GM18868 (cell line): ENCODE data around the gene TAF1D.
A peak's percentile ranks its signal among the peaks of the same experiment; 100 is the strongest.
"Not testable (repeated sequence)": the region's sequence is repeated elsewhere in the genome, so short reads cannot be mapped to it uniquely, and the experiment has no call there.

Experiments
- ATAC-seq: cut with Tn5 transposase; IDR thresholded peaks from one replicate; pipeline ENCODE4 v1.9.1; 2021; ENCODE audit warnings: mild to moderate bottlenecking, moderate library complexity; ENCODE audit not compliant: unreplicated experiment

The TAF1D gene

GRCh38 chr11:93751001-93751400, 9.7 kb upstream of the TAF1D start:
- ATAC-seq = no peak

DNA sequence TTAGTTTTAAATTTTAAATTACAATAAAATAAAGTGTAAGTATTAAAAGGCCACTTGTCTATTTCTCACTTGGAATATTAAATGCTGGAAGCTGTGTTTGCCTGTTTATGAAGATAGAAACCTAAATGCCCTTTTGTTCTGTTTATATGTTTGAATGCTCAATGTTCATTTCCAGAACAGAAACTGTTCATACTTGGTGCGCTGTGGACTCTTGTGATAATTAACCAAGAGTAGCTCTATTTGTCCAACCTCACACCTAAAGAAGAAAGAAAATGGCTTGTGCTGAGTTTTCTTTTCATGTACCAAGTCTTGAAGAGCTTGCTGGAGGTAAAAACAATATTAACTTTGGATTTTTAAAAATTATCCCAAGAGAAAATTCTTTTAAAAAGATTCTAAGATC, 5.8 kb upstream of the TAF1D start:
- no peak for ATAC-seq

DNA sequence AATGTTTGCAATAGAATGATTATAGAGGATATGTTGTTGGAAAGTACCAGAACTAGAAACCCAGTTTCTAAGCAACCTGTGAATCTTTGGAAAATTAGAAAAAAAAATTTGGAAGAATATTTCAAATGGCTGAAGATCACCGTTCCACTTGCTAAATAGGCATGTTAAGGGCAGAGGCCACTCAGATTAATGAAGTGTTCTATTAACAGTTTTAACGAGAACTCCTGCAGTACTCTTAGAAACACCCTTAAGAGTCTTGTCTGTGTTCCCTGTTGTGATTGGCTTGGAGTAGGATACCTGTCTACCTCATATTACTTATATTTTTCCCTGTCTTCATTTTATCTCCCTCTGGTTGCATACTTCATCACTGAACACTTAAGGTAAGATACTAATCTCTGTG, 4.8 kb upstream of the TAF1D start:
- ATAC-seq = no peak

DNA sequence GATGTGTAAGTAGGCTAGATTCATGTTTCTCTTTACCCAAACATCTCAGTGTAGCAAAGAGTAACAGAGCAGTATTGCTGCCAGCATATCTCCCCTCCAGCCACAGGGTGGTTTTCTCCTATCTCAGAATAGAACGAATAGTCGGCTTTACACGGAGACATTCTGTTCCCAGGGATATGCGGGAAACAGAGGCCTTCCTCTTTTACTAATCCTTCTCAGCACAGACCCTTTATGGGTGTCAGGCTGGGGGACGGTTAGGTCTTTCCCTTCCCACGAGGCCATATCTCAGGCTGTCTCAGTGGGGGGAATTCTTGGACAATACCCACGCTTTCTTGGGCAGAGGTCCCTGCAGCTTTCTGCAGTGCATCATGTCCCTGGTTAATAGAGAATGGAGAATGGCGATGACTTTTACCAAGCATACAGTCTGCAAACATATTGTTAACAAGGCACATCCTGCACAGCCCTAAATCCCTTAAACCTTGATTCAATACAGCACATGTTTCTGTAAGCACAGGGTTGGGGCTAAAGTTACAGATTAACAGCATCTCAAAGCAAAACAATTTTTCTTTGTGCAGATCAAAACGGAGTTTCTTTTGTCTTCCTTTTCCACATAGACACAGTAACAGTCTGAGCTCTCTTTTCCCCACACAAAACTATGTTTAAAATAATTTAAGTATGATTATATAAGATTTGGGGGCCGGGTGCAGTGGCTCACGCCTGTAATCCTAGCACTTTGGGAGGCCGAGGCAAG, 3.9 kb upstream of the TAF1D start:
- not testable (repeated sequence) for ATAC-seq

DNA sequence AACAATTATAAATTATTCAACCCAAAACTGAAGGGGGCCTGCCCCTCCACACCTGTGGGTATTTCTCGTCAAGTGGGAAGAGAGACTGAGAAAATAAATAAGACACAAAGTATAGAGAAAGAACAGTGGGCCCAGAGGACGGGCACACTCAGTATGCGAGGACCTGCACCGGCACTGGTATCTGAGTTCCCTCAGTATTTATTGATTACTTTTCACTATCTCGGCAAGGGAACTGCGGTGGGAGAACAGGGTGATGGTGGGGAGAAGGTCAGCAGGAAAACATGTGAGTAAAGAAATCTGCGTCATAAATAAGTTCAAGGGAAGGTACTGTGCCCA, 3.3 kb upstream of the TAF1D start:
- ATAC-seq = no peak

- ATAC-seq = no peak
Measured at GRCh38 chr11:93743291-93743690, 2.0 kb upstream of the TAF1D start.

GRCh38 chr11:93741882-93742226, 559 bp upstream of the TAF1D start:
- peak; percentile 7 for ATAC-seq

- ATAC-seq = peak; percentile 38
Measured at GRCh38 chr11:93740730-93741093, 583 bp downstream of the TAF1D start.

GRCh38 chr11:93740031-93740729, 1.1 kb downstream of the TAF1D start:
- peak; percentile 13 for ATAC-seq

DNA sequence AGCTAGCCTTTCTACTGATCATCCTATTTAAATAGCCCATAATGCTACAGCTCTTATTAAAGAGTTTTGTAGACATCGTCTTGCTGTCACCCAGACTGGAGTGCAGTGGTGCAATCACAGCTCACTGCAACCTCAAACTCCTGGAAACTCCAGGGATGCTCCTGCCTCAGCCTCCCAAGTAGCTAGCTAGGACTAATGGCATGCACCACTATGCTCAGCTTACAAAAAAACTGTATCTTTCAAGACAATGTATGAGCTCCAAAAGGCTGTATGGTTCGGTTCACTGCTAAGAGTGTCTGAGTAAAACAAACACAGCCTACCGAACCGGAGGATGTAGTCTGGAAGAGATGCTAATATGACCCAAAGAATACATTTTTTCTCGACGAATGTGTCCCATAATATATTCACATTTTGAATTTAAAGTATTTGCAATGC, 2.6 kb downstream of the TAF1D start:
- ATAC-seq = no peak

- no peak for ATAC-seq
Measured at GRCh38 chr11:93737904-93738612, 3.2 kb downstream of the TAF1D start.

DNA sequence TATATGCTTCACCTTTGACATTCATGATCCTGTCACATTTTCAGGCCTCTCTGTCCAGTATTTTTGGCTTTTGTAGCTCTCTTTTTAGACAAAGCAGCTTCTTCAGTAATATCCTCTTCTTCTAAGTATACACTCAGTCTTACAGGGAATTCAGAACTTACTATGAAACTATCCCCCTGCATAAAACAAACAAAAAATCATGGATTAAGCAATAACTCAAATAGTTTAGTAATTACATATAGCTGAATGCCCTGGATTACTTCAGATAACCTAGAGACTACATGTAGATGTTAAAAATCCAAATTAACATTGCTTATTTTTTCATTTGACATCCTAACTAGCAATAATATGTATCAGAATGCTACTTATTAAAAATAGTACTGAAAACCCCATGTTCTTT, 5.2 kb downstream of the TAF1D start:
- ATAC-seq = no peak

DNA sequence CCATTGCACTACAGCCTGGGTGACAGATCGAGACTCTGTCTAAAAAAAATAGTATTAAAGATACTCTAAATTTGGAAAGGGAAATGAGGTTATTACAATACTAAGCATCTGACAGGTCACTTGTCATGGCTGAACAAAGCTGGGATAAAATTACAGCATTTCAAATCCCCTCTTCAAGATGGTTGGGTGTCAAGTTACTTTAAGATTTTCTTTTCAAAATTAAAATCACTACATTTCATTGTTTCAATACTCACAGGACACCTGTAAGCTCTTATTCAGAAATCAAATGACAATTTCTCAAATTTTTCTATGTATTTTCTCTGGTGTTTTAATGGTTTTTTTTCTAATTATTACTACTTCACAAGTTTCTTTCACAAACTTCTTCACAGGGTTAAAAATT, 5.7 kb downstream of the TAF1D start:
- ATAC-seq = no peak

DNA sequence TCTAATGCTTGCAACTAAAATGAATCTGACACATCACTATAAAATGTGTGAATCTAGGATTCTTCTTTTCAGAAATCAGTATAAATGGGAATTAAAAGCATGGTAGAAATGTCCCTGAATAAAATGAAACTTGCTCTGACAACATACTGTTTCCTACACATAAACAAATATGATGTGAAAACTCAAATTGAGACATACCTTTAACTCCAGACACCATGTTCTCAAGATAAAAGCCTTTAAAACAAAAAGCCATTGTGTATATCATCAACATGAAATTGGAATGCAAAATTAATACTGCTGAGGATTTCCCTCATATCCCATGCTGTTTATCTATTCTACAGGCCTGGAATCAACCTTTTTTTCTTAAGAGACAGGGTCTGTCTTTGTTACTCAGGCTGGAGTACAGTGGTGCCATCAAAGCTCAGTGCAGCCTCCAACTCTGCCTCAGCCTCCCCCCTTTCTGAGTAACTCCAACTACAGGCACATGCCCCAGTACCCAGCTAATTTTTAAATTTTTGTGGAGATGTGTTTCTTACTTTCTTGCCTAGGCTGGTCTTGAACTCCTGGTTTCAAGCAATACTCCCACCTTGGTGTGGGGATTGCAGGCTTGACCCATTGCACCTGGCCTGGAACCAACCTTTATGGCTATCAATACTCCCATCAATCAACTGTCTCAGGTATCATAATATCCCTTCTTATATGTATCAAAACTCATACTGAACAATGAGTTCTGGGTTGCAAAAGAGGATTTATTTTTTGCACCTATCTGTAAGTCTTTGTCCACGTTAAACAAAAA, 6.7 kb downstream of the TAF1D start:
- no peak for ATAC-seq

- no peak for ATAC-seq
Measured at GRCh38 chr11:93733474-93733873, 7.8 kb downstream of the TAF1D start.

GRCh38 chr11:93732237-93732892, 8.9 kb downstream of the TAF1D start:
- no peak for ATAC-seq

- no peak for ATAC-seq
Measured at GRCh38 chr11:93730108-93731107, 10.9 kb downstream of the TAF1D start.

GRCh38 chr11:93729129-93729616, 12.1 kb downstream of the TAF1D start:
- ATAC-seq = no peak

DNA sequence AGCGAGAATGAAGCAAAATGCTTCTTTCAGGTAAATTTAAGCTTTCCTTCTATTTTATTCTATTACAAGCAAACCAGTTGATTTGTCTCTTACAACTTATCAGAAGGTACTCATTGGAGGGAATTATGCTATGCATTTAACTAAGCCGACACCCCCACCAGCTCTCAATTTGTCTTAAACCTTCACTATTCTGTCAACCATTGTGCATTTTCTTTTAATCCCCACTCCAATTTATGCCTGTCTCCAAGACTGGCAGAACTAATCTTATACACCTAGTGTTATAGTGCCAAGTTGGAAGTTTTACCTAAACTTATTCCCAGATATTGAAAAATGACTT, 12.5 kb downstream of the TAF1D start:
- no peak for ATAC-seq
